ENCODE measurements around the gene CD300A.

Gene CD300A

GRCh38 chr17:74446551-74447500, 19.6 kb upstream of the CD300A start:
- H3K4me3 ChIP-seq (ENCODE audit: low read depth, low read length) = no peak overlapping the region

GRCh38 chr17:74447628-74448159, 18.7 kb upstream of the CD300A start:
- H3K4me3 ChIP-seq (ENCODE audit: low read depth, low read length) = no peak overlapping the region
- no peak for TF ChIP-seq CTCF (IDR thresholded peaks at IDR 0.05; ENCODE audit: borderline replicate concordance, insufficient read depth, low read depth, low read length)

More at GRCh38 chr17:74446551-74447500, 19.6 kb upstream of the CD300A start:
- TF ChIP-seq CTCF (IDR thresholded peaks at IDR 0.05; ENCODE audit: borderline replicate concordance, insufficient read depth, low read depth, low read length) = no peak

- no peak overlapping the region for H3K4me3 ChIP-seq (ENCODE audit: low read depth, low read length)
- TF ChIP-seq CTCF (IDR thresholded peaks at IDR 0.05; ENCODE audit: borderline replicate concordance, insufficient read depth, low read depth, low read length) = no peak
These were observed 17.7 kb upstream of the CD300A start for GRCh38 chr17:74448756-74449155.

GRCh38 chr17:74449306-74449705, 17.1 kb upstream of the CD300A start:
- no peak for TF ChIP-seq CTCF (IDR thresholded peaks at IDR 0.05; ENCODE audit: borderline replicate concordance, insufficient read depth, low read depth, low read length)

GRCh38 chr17:74449773-74450172, 16.7 kb upstream of the CD300A start:
- H3K4me3 ChIP-seq (ENCODE audit: low read depth, low read length) = no peak overlapping the region
- TF ChIP-seq CTCF (IDR thresholded peaks at IDR 0.05; ENCODE audit: borderline replicate concordance, insufficient read depth, low read depth, low read length) = no peak

More at GRCh38 chr17:74449306-74449705, 17.1 kb upstream of the CD300A start:
- H3K4me3 ChIP-seq (ENCODE audit: low read depth, low read length) = no peak overlapping the region

- TF ChIP-seq CTCF (IDR thresholded peaks at IDR 0.05; ENCODE audit: borderline replicate concordance, insufficient read depth, low read depth, low read length) = no peak
- H3K4me3 ChIP-seq (ENCODE audit: low read depth, low read length) = no peak overlapping the region
These were observed 16.2 kb upstream of the CD300A start for GRCh38 chr17:74450231-74450630.
